GM10266 (cell line): Measurements from ENCODE around the gene SYP.

Experiments used
- DNase-seq: peaks from one replicate; pipeline ENCODE4 v3.0.0; 2012; ENCODE audit errors: extremely low spot score
- TF ChIP-seq, protein P1 (sequence below): IDR thresholded peaks from 2 replicates; pipeline ENCODE4 v1.5.1; 2012; ENCODE audit warnings: mild to moderate bottlenecking, low read depth; ENCODE audit not compliant: control insufficient read depth, insufficient read depth; ENCODE audit errors: missing control alignments

SYP gene

GRCh38 chrX:49210406-49210805 lies 10.4 kb upstream of the SYP start:
- TF ChIP-seq, protein P1, sequence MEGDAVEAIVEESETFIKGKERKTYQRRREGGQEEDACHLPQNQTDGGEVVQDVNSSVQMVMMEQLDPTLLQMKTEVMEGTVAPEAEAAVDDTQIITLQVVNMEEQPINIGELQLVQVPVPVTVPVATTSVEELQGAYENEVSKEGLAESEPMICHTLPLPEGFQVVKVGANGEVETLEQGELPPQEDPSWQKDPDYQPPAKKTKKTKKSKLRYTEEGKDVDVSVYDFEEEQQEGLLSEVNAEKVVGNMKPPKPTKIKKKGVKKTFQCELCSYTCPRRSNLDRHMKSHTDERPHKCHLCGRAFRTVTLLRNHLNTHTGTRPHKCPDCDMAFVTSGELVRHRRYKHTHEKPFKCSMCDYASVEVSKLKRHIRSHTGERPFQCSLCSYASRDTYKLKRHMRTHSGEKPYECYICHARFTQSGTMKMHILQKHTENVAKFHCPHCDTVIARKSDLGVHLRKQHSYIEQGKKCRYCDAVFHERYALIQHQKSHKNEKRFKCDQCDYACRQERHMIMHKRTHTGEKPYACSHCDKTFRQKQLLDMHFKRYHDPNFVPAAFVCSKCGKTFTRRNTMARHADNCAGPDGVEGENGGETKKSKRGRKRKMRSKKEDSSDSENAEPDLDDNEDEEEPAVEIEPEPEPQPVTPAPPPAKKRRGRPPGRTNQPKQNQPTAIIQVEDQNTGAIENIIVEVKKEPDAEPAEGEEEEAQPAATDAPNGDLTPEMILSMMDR, result no peak

GRCh38 chrX:49209434-49210251 lies 9.7 kb upstream of the SYP start:
- no peak for DNase-seq
- TF ChIP-seq, protein P1, result no peak

More at GRCh38 chrX:49210406-49210805, 10.4 kb upstream of the SYP start:
- DNase-seq, result no peak

GRCh38 chrX:49208399-49208798 lies 8.4 kb upstream of the SYP start:
- no peak for DNase-seq
- TF ChIP-seq, protein P1, result no peak

DNA sequence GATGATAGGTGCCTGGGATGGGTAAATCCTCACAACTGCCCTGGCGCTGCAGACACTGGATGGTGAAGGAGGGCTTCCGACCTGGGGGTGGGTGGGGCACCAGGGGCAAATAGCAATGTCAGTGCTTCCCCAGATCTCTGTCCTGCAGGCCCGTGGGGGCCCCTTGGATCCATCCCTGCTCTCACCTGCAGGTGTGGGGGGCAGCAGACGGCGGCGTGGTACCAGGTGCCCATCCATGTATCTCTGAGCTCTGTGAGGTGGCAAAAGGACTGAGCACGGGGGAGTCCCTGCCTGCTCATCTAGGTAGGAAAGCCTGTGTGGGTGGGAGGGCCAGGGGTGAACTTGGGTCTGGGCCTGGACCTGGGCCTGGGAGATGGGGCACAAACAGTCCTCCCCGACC lies 6.5 kb upstream of the SYP start:
- DNase-seq, result no peak
- TF ChIP-seq, protein P1, result no peak

GRCh38 chrX:49205443-49205842 lies 5.5 kb upstream of the SYP start:
- no peak for DNase-seq

GRCh38 chrX:49204709-49205108 lies 4.7 kb upstream of the SYP start:
- TF ChIP-seq, protein P1, result no peak
- no peak for DNase-seq

More at GRCh38 chrX:49205443-49205842, 5.5 kb upstream of the SYP start:
- TF ChIP-seq, protein P1, result no peak

GRCh38 chrX:49204017-49204416 lies 4.0 kb upstream of the SYP start:
- TF ChIP-seq, protein P1, result no peak
- no peak for DNase-seq
